GM19372 (cell line): ENCODE measurements around the gene IL17RE.

Experiments used
- ATAC-seq: cut with Tn5 transposase; IDR thresholded peaks from one replicate; pipeline ENCODE4 v1.9.1; 2021; ENCODE audit warnings: mild to moderate bottlenecking, low read depth, moderate library complexity; ENCODE audit not compliant: unreplicated experiment

IL17RE gene

GRCh38 chr3:9949626-9950025, 47.0 kb downstream of the IL17RE start:
- ATAC-seq = no peak

DNA sequence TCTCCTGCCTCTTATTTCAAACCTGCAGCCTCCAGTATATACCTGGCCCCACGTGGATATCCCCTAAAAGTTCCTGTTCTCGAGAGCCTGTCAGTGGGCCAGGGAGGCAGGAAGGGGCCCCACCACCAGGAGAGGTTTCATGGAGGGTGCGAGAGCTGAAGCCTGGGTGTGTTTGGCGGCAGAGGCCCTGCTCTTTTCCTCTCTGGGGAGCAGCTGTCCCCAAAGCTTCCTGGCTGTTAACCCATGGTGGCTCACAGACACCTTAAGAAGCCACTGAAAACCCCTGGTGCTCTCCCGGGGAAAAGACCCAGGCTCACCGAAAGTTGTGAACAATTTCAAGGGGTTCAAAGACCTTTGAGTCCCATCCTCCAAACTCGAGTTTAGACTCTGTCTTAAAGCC, 48.5 kb downstream of the IL17RE start:
- ATAC-seq = no peak

DNA sequence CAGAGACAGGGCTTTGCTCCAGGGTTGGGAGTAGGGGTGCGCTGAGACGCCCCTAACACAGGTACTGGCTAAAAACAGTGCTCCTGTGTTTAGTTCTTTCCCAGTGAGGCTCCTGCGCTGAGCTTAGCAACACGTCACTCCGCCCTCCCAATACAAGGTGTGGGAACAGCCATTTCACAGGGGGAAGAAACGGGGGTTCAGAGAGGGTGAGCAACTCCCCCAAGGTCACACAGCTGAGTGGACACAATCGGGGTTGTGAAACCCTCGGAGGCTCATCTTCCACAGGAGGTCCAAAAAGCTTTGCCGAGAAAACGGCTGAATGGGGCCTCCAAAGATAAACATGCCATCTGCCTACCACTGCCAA, 48.9 kb downstream of the IL17RE start:
- peak; percentile 15 for ATAC-seq

DNA sequence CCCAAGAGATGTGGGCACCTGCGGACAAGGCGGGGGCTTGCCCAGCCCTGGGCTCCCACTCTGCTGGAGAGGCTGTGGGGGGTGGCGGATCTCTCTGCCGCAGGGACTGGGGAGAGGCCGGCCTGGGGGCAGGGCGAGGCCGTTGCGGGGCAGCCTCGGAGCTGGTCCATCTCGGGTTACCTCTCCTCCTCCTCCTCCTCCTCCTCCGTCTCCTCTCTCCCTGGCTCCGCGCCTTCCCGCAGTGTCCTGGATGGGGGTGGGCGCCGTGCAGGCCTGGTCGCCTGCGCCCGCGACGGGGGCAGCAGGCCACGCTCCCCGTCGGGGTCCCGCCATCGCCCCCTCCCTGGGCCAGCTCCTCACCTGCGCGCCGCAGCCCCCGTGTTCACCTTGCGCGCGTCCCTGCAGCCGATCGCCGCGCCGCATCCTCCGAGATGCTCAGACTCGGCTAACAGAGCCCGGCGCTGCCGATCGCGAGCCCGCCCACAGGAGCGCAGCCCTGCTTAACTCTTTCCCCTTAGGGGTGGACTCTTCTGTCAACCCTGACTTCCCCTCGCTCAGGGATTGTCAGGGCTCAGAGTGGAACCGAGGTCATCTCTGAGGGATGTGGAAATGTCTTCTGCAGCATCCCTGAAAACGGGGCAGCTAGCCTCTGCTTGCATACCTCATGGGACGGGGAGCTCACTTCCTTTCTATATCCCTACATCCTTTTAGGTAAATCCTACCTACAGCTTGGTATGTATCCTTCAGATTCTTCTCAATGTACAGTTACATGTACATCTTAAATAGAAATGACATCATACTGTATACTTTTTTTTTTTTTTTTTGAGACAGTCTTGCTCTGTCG, 49.5 kb downstream of the IL17RE start, which contains the start of gene PRRT3:
PRRT3 (minus strand) TSS at position 447 of the 844 bp plus-strand sequence. CDS start 2,293 bp downstream, outside the sequence.
- ATAC-seq = peak; percentile 77

DNA sequence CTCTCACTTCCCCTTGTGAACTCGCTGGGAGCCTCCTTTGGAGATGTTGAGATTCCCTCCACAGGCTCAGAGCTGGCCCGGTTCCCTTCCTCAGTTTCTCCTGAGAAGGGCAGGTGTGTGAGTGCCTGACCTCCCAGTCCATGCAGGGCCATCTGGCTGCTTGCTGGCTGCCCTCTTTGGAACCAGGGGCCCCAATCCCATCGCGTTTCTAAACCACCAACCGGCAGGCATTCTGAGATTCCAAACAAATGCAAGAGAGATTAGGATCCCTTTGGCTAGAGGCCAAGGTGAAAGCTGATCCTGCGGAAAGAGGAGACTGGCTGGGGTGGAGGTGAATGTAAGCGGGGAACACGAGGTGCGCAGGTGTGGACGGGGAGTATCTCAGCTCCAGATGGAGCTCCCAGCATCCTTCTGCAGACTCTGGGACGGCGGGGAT, 52.4 kb downstream of the IL17RE start:
- no peak for ATAC-seq

GRCh38 chr3:9955611-9956352, 53.1 kb downstream of the IL17RE start:
- no peak for ATAC-seq

DNA sequence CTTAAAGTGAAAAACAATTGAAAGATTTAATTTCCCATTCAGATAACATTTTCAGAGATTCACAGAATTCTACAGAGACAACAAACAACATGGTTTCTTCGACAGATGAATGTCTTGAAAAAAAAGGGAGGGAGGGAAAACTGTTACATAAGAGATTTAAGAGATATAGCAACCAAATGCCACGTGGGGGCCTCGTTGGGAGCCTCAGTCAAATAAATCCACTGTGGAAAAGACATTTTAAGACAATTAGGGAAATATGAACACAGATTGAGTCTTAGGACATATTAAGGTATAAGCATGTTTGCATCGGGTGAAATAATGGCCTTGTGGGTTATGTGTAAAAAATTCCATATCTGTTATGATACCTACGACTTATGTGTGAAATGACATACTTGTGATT, 54.6 kb downstream of the IL17RE start:
- ATAC-seq = no peak

- no peak for ATAC-seq
Measured at GRCh38 chr3:9965200-9965875, 62.7 kb downstream of the IL17RE start.
